MM.1S (cell line): ENCODE measurements around the gene DAB1.

Experiments
- DNase-seq: peaks from one replicate; pipeline ENCODE4 v3.0.0-alpha.2; 2015
- H2AFZ ChIP-seq: fragments of 300-600 bp; sonication (generic); 2 replicates; pipeline ENCODE4 v1.6.0; 2016; ENCODE audit warnings: antibody characterized with exemption, low read length
- H3F3A ChIP-seq: fragments of 300-600 bp; sonication (generic); 2 replicates; pipeline ENCODE4 v1.6.1; 2016; ENCODE audit warnings: mild to moderate bottlenecking, antibody characterized with exemption, low read length, moderate library complexity, mixed read lengths; ENCODE audit not compliant: insufficient read depth
- H3K27ac ChIP-seq: fragments of 300-600 bp; sonication (generic); 2 replicates; pipeline ENCODE4 v1.5.1; 2016; ENCODE audit warnings: mild to moderate bottlenecking, low read length
- H3K27me3 ChIP-seq: fragments of 300-600 bp; sonication (generic); replicated peaks from 2 replicates; pipeline ENCODE4 v1.6.0; 2016; ENCODE audit warnings: low read length; ENCODE audit not compliant: insufficient read depth
- H3K36me3 ChIP-seq: fragments of 300-600 bp; sonication (generic); replicated peaks from 2 replicates; pipeline ENCODE4 v1.6.1; 2016; ENCODE audit warnings: mild to moderate bottlenecking, low read length, mixed read lengths; ENCODE audit not compliant: insufficient read depth
- H3K4me1 ChIP-seq: fragments of 300-600 bp; sonication (generic); 2 replicates; pipeline ENCODE4 v1.6.1; 2016; ENCODE audit warnings: low read length, mixed read lengths
- H3K4me2 ChIP-seq: fragments of 300-600 bp; sonication (generic); 2 replicates; pipeline ENCODE4 v1.6.0; 2016; ENCODE audit warnings: low read depth, low read length
- H3K4me3 ChIP-seq: fragments of 300-600 bp; sonication (generic); 2 replicates; pipeline ENCODE4 v1.5.1; 2016; ENCODE audit warnings: low read length, mixed read lengths
- H3K79me2 ChIP-seq: fragments of 300-600 bp; sonication (generic); 2 replicates; pipeline ENCODE4 v1.6.1; 2016; ENCODE audit warnings: mixed run types, low read length, mixed read lengths
- H3K9ac ChIP-seq: fragments of 300-600 bp; sonication (generic); 2 replicates; pipeline ENCODE4 v1.6.1; 2016; ENCODE audit warnings: low read length, mixed read lengths
- H3K9me2 ChIP-seq: fragments of 300-600 bp; sonication (generic); replicated peaks from 2 replicates; pipeline ENCODE4 v1.6.1; 2016; ENCODE audit warnings: mild to moderate bottlenecking, low read length, mixed read lengths; ENCODE audit not compliant: insufficient read depth
- H3K9me3 ChIP-seq: fragments of 300-600 bp; sonication (generic); replicated peaks from 2 replicates; pipeline ENCODE4 v1.6.1; 2016; ENCODE audit warnings: mild to moderate bottlenecking, low read length, mixed read lengths; ENCODE audit not compliant: insufficient read depth
- H4K20me1 ChIP-seq: fragments of 300-600 bp; sonication (generic); 2 replicates; pipeline ENCODE4 v1.6.1; 2016; ENCODE audit warnings: mild to moderate bottlenecking, low read length, moderate library complexity, mixed read lengths; ENCODE audit not compliant: insufficient read depth
- EZH2 ChIP-seq: fragments of 300-600 bp; sonication (generic); optimal IDR thresholded peaks from 2 replicates; pipeline ENCODE3; 2017; ENCODE audit warnings: low read depth, mild to moderate bottlenecking, antibody characterized with exemption, low read length, mixed read lengths
- EZH2phosphoT487 ChIP-seq: fragments of 300-600 bp; sonication (generic); IDR thresholded peaks from 2 replicates; pipeline ENCODE4 v1.6.1; 2018; ENCODE audit warnings: antibody characterized with exemption, low read length
- TF ChIP-seq, protein P1 (sequence below): fragments of 300-600 bp; sonication (generic); IDR thresholded peaks from 2 replicates; pipeline ENCODE4 v1.5.1; 2016; ENCODE audit warnings: antibody characterized with exemption, low read length, mixed read lengths

Gene DAB1

DNA sequence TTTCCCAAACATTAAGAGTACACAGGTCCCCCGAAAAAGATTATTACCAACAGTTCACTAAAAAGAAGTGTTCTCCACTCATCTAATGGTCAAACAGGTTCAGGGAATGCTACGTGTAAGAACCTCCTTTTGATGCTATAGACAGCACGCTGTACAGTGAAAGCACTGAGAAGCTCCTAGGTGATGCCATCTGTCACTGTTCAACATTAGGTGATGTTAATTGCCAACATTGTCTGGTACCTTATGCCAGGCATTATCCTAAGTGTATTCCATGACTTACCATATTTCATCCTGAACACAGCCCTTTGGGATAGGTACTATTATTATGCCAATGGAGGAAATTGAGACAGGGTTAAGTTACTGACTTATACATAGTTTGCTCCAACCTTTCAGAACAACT lies 82.1 kb downstream of the DAB1 start:
- Histone ChIP-seq H3K9me3 (no peaks in the 10 kb centered on the region), H3K27ac (no peak overlapping the region), H3K9me2 (no peaks in the 10 kb centered on the region), H3K79me2 (no peaks in the 10 kb centered on the region), H3K4me2 (no peak overlapping the region), H3K36me3 (no peaks in the 10 kb centered on the region), H3K4me1 (no peaks in the 10 kb centered on the region), H3K9ac (no peak overlapping the region), H4K20me1 (no peaks in the 10 kb centered on the region), H2AFZ (no peak overlapping the region), H3K4me3 (no peak overlapping the region), H3F3A (no peaks in the 10 kb centered on the region), H3K27me3 (no peaks in the 10 kb centered on the region)
- no peak for DNase-seq
- no peak for TF ChIP-seq EZH2
- TF ChIP-seq EZH2phosphoT487, result no peak
- TF ChIP-seq, protein P1, sequence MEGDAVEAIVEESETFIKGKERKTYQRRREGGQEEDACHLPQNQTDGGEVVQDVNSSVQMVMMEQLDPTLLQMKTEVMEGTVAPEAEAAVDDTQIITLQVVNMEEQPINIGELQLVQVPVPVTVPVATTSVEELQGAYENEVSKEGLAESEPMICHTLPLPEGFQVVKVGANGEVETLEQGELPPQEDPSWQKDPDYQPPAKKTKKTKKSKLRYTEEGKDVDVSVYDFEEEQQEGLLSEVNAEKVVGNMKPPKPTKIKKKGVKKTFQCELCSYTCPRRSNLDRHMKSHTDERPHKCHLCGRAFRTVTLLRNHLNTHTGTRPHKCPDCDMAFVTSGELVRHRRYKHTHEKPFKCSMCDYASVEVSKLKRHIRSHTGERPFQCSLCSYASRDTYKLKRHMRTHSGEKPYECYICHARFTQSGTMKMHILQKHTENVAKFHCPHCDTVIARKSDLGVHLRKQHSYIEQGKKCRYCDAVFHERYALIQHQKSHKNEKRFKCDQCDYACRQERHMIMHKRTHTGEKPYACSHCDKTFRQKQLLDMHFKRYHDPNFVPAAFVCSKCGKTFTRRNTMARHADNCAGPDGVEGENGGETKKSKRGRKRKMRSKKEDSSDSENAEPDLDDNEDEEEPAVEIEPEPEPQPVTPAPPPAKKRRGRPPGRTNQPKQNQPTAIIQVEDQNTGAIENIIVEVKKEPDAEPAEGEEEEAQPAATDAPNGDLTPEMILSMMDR, result no peak

DNA sequence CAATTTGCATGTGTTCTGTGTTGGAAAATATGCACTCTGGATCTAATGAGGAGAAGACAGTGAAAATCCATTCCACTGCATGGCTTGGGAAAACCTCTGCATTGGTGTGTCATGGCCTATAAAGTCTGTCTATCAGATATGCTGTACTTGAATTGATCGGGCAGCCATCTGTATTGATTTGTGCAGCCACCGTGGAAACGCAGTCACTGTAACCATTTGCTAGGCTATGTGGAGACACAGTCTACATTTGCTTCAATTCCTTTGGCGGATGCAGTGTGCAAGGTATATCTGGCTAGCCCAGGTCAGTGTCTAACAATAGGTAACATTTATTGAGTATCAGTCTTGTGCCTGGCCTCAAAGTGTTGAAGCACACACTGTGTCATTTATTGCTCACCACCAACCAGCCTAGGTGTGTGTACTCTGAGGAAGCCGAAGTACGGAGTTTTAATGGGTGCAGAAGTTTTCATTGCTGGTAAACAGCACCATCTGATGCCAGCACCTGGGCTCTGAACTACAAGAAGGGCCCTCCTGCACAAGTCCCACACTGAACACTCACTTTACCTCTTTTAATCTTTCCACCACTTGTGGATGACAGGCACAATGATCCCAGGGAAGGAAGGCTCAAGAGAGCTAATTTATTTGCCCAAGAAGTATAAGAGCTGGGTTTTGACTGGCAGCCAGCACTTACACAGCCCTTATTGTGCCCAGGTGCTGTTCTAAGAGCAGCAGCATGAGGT lies 83.4 kb downstream of the DAB1 start:
- Histone ChIP-seq H3K9me2 (no peaks in the 10 kb centered on the region), H3F3A (no peaks in the 10 kb centered on the region), H3K36me3 (no peaks in the 10 kb centered on the region), H3K9me3 (no peaks in the 10 kb centered on the region), H3K4me2 (no peak overlapping the region), H3K27ac (no peak overlapping the region), H3K27me3 (no peaks in the 10 kb centered on the region), H2AFZ (no peak overlapping the region), H3K4me1 (no peaks in the 10 kb centered on the region), H3K79me2 (no peaks in the 10 kb centered on the region), H4K20me1 (no peaks in the 10 kb centered on the region), H3K9ac (no peak overlapping the region), H3K4me3 (no peak overlapping the region)
- no peak for DNase-seq
- no peak for TF ChIP-seq EZH2phosphoT487
- TF ChIP-seq, protein P1, result no peak
- no peak for TF ChIP-seq EZH2

DNA sequence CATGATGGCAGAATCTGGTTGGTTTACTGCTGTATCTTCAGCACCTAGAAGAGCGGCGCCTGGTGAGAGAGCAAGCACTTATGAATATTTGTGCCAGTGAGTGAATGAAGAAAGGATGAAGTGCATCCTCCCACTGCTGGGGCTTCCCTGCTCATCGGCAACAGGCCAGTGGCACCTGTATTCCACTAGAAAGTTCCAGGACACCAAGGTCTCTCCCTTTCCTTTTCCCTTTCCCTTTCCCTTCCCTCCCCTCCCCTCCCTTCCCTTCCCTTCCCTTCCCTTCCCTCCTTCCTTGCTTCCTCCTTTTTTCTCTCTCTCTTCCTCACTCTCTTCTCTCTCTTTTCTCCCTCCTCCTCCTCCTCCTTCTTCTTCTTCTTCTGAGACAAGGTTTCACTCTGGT lies 86.2 kb downstream of the DAB1 start:
- no peaks in the 10 kb centered on the region for H3K36me3 ChIP-seq
- H3K9me2 ChIP-seq, result no peaks in the 10 kb centered on the region
- no peaks in the 10 kb centered on the region for H3F3A ChIP-seq
- no peaks in the 10 kb centered on the region for H3K27me3 ChIP-seq
- H3K4me3 ChIP-seq, result no peak overlapping the region
- no peak overlapping the region for H3K27ac ChIP-seq
- H4K20me1 ChIP-seq, result no peaks in the 10 kb centered on the region
- H3K9ac ChIP-seq, result no peak overlapping the region
- no peaks in the 10 kb centered on the region for H3K79me2 ChIP-seq
- no peak overlapping the region for H2AFZ ChIP-seq
- no peak overlapping the region for H3K4me2 ChIP-seq
- no peaks in the 10 kb centered on the region for H3K9me3 ChIP-seq
- DNase-seq, result no peak
- TF ChIP-seq, protein P1, result no peak
- TF ChIP-seq EZH2 (no peak), EZH2phosphoT487 (no peak)
- no peaks in the 10 kb centered on the region for H3K4me1 ChIP-seq
